Parathyroid adenoma (tissue), 2 donors: ENCODE data around the gene KLF3.
A peak's percentile ranks its signal among the peaks of the same experiment; 100 is the strongest.
"Not testable (repeated sequence)": the region's sequence is repeated elsewhere in the genome, so short reads cannot be mapped to it uniquely, and the experiment has no call there.

Source experiments
- H2AFZ ChIP-seq: fragments of 300-600 bp; sonication (generic); one replicate; pipeline ENCODE4 v1.7.0; 2017; ENCODE audit warnings: antibody characterized with exemption, mild to moderate bottlenecking
- H3K27ac ChIP-seq: fragments of 300-600 bp; sonication (generic); one replicate; pipeline ENCODE4 v1.7.0; 2017
- H3K27me3 ChIP-seq: fragments of 300-600 bp; sonication (generic); one replicate; pipeline ENCODE4 v1.7.0; 2017; ENCODE audit warnings: low read length; ENCODE audit not compliant: control insufficient read depth, insufficient read depth
- H3K36me3 ChIP-seq: fragments of 300-600 bp; sonication (generic); one replicate; pipeline ENCODE4 v1.7.0; 2017; ENCODE audit warnings: low read length; ENCODE audit not compliant: control insufficient read depth, insufficient read depth
- H3K4me1 ChIP-seq: fragments of 300-600 bp; sonication (generic); one replicate; pipeline ENCODE4 v1.7.0; 2017; ENCODE audit warnings: control low read depth
- H3K4me2 ChIP-seq: fragments of 300-600 bp; sonication (generic); one replicate; pipeline ENCODE4 v1.7.0; 2017; ENCODE audit warnings: low read length
- H3K4me3 ChIP-seq: fragments of 300-600 bp; sonication (generic); one replicate; pipeline ENCODE4 v1.7.0; 2017; ENCODE audit warnings: low read depth, low read length
- H3K79me2 ChIP-seq: fragments of 300-600 bp; sonication (generic); one replicate; pipeline ENCODE4 v1.7.0; 2017; ENCODE audit warnings: control low read depth
- H3K9ac ChIP-seq: fragments of 300-600 bp; sonication (generic); one replicate; pipeline ENCODE4 v1.7.0; 2017; ENCODE audit warnings: mild to moderate bottlenecking
- H3K9me3 ChIP-seq: fragments of 300-600 bp; sonication (generic); one replicate; pipeline ENCODE4 v1.7.0; 2017; ENCODE audit warnings: low read length; ENCODE audit not compliant: control insufficient read depth
- TF ChIP-seq, protein P1 (sequence below): fragments of 300-600 bp; sonication (generic); IDR thresholded peaks from one replicate; pipeline ENCODE4 v1.7.0; 2017; ENCODE audit warnings: antibody characterized with exemption, mild to moderate bottlenecking
- donor health status: primary hyperparathyroidism.

KLF3 gene

DNA sequence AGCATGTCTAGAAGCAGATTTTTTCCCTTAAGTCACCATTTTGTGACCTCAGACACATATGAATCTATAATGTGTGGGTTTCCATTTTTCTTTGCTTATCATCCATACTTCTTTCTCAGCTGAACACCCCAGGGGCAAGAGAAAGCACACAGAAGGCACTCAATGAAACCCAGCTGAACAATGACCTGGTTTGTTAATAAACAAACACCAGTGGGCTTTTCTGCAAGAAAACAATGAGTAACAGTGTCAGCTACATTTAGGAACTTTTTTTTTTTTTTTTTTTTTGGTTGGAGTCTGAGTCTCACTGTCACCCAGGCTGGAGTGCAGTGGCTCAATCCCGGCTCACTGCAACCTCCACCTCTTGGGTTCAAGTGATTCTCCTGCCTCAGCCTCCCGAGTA, 40.7 kb upstream of the KLF3 start:
- Histone ChIP-seq H3K4me2 (no peak overlapping the region), H3K4me3 (no peak overlapping the region), H3K27ac (no peak overlapping the region), H3K9ac (no peak overlapping the region), H3K79me2 (no peaks in the 10 kb centered on the region), H3K9me3 (no peaks in the 10 kb centered on the region), H3K4me1 (peaks cover 3% of the 10 kb centered on the region), H2AFZ (no peak overlapping the region), H3K27me3 (no peaks in the 10 kb centered on the region), H3K36me3 (no peaks in the 10 kb centered on the region)
- TF ChIP-seq, protein P1, sequence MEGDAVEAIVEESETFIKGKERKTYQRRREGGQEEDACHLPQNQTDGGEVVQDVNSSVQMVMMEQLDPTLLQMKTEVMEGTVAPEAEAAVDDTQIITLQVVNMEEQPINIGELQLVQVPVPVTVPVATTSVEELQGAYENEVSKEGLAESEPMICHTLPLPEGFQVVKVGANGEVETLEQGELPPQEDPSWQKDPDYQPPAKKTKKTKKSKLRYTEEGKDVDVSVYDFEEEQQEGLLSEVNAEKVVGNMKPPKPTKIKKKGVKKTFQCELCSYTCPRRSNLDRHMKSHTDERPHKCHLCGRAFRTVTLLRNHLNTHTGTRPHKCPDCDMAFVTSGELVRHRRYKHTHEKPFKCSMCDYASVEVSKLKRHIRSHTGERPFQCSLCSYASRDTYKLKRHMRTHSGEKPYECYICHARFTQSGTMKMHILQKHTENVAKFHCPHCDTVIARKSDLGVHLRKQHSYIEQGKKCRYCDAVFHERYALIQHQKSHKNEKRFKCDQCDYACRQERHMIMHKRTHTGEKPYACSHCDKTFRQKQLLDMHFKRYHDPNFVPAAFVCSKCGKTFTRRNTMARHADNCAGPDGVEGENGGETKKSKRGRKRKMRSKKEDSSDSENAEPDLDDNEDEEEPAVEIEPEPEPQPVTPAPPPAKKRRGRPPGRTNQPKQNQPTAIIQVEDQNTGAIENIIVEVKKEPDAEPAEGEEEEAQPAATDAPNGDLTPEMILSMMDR, result no peak

- Histone ChIP-seq H3K27me3 (no peaks in the 10 kb centered on the region), H3K4me1 (peaks cover 3% of the 10 kb centered on the region), H3K36me3 (no peaks in the 10 kb centered on the region), H3K79me2 (no peaks in the 10 kb centered on the region), H3K4me3 (no peak overlapping the region), H3K4me2 (peak overlapping the region; percentile 34), H3K9me3 (no peaks in the 10 kb centered on the region), H2AFZ (peak overlapping the region; percentile 3), H3K9ac (no peak overlapping the region), H3K27ac (no peak overlapping the region)
- TF ChIP-seq, protein P1, result no peak
Measured at GRCh38 chr4:38624311-38624710, 39.7 kb upstream of the KLF3 start.

- Histone ChIP-seq H3K27ac (no peak overlapping the region), H3K4me1 (peaks cover 3% of the 10 kb centered on the region), H3K4me2 (no peak overlapping the region), H3K27me3 (no peaks in the 10 kb centered on the region), H3K9me3 (no peaks in the 10 kb centered on the region), H2AFZ (peak overlapping the region; percentile 53), H3K9ac (no peak overlapping the region), H3K4me3 (no peak overlapping the region), H3K79me2 (no peaks in the 10 kb centered on the region), H3K36me3 (no peaks in the 10 kb centered on the region)
- TF ChIP-seq, protein P1, result no peak
Measured at GRCh38 chr4:38625508-38625907, 38.5 kb upstream of the KLF3 start.

GRCh38 chr4:38626901-38627444, 37.0 kb upstream of the KLF3 start:
- not testable (repeated sequence) for H3K4me1 ChIP-seq, H3K9me3 ChIP-seq, H3K4me3 ChIP-seq, H3K27ac ChIP-seq, H2AFZ ChIP-seq, H3K4me2 ChIP-seq, H3K9ac ChIP-seq, H3K27me3 ChIP-seq, H3K79me2 ChIP-seq, H3K36me3 ChIP-seq

- no peaks in the 10 kb centered on the region for H3K9me3 ChIP-seq
Measured at GRCh38 chr4:38630519-38630918, 33.5 kb upstream of the KLF3 start.

More at GRCh38 chr4:38630519-38630918, 33.5 kb upstream of the KLF3 start:
- H2AFZ ChIP-seq, result no peak overlapping the region
- H3K27ac ChIP-seq, result no peak overlapping the region
- TF ChIP-seq, protein P1, result no peak
- H3K9ac ChIP-seq, result no peak overlapping the region
- H3K27me3 ChIP-seq, result no peaks in the 10 kb centered on the region
- H3K79me2 ChIP-seq, result no peaks in the 10 kb centered on the region
- no peak overlapping the region for H3K4me2 ChIP-seq
- H3K4me3 ChIP-seq, result no peak overlapping the region
- no peaks in the 10 kb centered on the region for H3K36me3 ChIP-seq
- no peaks in the 10 kb centered on the region for H3K4me1 ChIP-seq
